ENCODE measurements around the gene ELMO1. TPM values are rescaled to one million over a fixed set of nuclear protein-coding genes. Genes with fewer than 3 reads are reported as not detected.

The ELMO1 gene
- total and polyA plus RNA-seq, 2 experiments from 2014 or later, result 9.6 to 10.8 TPM

DNA sequence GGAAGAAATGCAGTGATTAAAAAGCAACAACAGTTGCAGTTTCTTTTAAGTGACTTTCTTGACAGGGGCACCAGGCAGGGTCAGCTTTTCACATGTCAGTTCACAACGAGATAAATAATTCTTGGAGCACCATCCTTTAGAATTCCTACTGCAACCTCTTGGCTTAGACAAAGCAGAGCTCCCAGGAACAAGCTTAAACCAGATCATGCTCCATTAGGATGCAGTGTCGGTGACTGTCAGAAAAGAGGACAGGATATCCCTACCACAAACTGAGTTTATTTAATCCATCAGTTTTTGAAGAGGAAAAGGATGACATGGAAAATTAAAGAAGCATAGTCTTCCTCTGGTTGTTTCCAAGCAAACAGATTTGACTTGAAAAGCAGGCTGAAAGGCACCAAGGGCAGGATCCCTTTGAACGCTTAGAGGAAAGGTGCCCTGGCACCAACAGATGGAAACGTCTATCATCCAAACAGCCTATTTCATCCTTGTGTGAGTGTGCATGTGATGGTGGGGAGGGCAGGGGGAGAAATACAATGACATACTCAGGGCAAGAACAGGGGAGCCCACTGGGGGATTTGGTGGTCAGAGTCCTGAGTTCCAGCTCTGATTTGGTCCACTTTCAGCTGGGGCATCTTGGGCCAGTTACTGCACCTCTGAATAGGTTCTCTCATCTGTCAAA lies 392.3 kb downstream of the ELMO1 start:
- TF ChIP-seq CTCF (IDR thresholded peaks at IDR 0.05; ENCODE audit: low read depth, low read length), result no peak
- DNase-seq (ENCODE audit: low read depth in 1 of 2, low spot score in 1 of 2), result no peak
- no peaks in the 10 kb centered on the region for H3K4me1 ChIP-seq (ENCODE audit: low read depth)
- H3K27ac ChIP-seq, result no peak overlapping the region
- H3K4me3 ChIP-seq, result no peak overlapping the region
- no peaks in the 10 kb centered on the region for H3K27me3 ChIP-seq
- no peaks in the 10 kb centered on the region for H3K36me3 ChIP-seq
- no peaks in the 10 kb centered on the region for H3K9me3 ChIP-seq (ENCODE audit: low read depth)

- Histone ChIP-seq H3K9me3 (ENCODE audit: low read depth) (no peaks in the 10 kb centered on the region), H3K27me3 (no peaks in the 10 kb centered on the region), H3K4me3 (no peak overlapping the region), H3K4me1 (ENCODE audit: low read depth) (no peaks in the 10 kb centered on the region), H3K27ac (no peak overlapping the region), H3K36me3 (no peaks in the 10 kb centered on the region)
- no peak for TF ChIP-seq CTCF (IDR thresholded peaks at IDR 0.05; ENCODE audit: low read depth, low read length)
- DNase-seq (ENCODE audit: low read depth in 1 of 2, low spot score in 1 of 2), result peak in 1 of 2 donors; percentile 53
These were observed 393.9 kb downstream of the ELMO1 start for GRCh38 chr7:37054624-37055241.

- Histone ChIP-seq H3K4me1 (ENCODE audit: low read depth) (no peaks in the 10 kb centered on the region), H3K9me3 (ENCODE audit: low read depth) (no peaks in the 10 kb centered on the region), H3K4me3 (no peak overlapping the region), H3K36me3 (no peaks in the 10 kb centered on the region), H3K27me3 (no peaks in the 10 kb centered on the region), H3K27ac (no peak overlapping the region)
- DNase-seq (ENCODE audit: low read depth in 1 of 2, low spot score in 1 of 2), result peak; percentile 68 to 73
- TF ChIP-seq CTCF (IDR thresholded peaks at IDR 0.05; ENCODE audit: low read depth, low read length), result no peak
These were observed 396.0 kb downstream of the ELMO1 start for GRCh38 chr7:37052705-37053104.

DNA sequence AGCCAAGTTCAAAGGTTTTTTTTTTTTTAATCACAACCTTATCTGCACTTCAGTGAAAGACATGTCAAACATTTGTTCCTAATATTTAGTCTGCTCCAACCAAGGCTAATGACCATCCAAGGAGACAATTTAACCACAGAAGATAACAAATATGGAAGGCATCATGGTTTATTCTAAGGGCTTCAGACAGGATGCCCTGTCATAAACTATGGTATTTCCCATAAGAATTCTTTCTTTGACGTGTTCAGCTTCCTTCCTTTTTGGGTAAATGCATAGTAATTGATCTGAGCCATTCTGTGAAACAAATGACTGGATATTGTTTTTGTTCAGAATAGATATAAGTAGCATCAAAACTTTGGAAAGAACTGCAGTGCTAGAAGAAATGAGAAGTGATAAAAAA lies 397.9 kb downstream of the ELMO1 start:
- H3K4me1 ChIP-seq (ENCODE audit: low read depth), result no peaks in the 10 kb centered on the region
- DNase-seq (ENCODE audit: low read depth in 1 of 2, low spot score in 1 of 2), result no peak
- no peaks in the 10 kb centered on the region for H3K36me3 ChIP-seq
- H3K27ac ChIP-seq, result no peak overlapping the region
- no peaks in the 10 kb centered on the region for H3K27me3 ChIP-seq
- TF ChIP-seq CTCF (IDR thresholded peaks at IDR 0.05; ENCODE audit: low read depth, low read length), result no peak
- H3K9me3 ChIP-seq (ENCODE audit: low read depth), result no peaks in the 10 kb centered on the region
- no peak overlapping the region for H3K4me3 ChIP-seq

DNA sequence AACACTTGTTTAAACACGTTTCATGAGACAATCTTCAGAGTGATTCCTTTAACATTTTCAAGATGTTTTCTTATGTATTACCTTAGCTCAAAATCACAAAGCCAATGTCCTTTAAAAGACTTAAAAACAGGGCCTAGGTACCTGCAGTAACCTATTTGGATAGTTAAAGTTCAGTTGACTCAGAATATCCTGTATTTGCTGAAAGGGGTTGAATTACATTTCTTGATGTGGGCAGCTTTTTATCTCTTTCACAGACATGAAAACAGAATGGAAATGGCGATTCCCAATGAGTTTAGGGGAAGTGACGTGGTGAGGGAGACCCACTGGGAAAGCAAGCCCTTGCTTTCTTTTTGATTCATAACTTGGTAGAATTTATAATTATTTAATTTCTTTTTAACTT lies 400.0 kb downstream of the ELMO1 start:
- H3K4me1 ChIP-seq (ENCODE audit: low read depth), result no peaks in the 10 kb centered on the region

More for the DNA sequence above, 400.0 kb downstream of the ELMO1 start:
- Histone ChIP-seq H3K4me3 (no peak overlapping the region), H3K9me3 (ENCODE audit: low read depth) (no peaks in the 10 kb centered on the region), H3K36me3 (no peaks in the 10 kb centered on the region), H3K27ac (no peak overlapping the region), H3K27me3 (no peaks in the 10 kb centered on the region)
- TF ChIP-seq CTCF (IDR thresholded peaks at IDR 0.05; ENCODE audit: low read depth, low read length), result no peak
- no peak for DNase-seq (ENCODE audit: low read depth in 1 of 2, low spot score in 1 of 2)
